NK-92 (cell line): ENCODE results near the gene DCLRE1B.

Experiments used
- DNase-seq: peaks from one replicate; lab custom pipeline; 2025; ENCODE audit not compliant: unreplicated experiment; lab: John Stamatoyannopoulos, UW

DCLRE1B gene

DNA sequence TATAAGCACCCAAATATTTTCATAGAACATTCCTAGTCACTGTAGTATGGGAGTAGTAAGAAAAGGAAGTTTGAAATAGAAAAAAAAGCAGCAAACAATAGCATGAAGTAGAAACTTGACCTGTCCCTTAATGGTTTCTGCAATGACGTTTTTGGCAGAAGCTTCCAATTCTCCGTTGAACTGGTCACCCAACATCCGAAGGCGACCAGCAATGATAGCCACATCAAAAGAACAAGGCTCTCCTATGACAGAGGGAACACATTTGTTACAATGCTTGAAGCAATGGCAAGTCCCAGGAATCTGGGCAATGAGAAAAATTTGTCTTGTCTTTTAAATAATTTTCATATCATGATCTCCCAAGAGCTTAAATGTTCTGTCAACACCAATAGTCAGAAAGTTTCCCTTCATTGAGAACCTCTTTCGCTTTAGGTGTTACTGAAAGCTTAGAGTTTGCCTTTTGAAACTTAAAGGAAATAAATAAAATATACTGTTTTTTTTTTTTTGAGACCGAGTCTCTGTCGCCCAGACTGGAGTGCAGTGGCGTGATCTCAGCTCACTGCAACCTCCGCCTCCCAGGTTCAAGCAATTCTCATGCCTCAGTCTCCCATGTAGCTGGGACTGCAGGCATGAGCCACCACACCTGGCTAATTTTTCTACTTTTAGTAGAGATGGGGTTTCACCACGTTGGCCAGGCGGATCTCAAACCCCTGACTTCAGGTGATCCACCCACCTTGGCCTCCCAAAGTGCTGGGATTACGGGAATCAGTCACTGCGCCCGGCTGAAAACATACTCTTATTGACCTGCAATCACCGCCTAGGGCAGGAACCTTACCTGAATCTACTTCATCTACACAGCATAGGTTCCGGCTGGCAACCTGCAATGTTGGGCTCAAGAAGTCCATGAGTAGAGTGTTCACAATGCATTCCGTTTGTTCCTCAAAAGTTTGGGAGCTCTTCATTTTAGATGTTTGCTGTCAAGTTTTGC, 18.4 kb upstream of the DCLRE1B start:
- DNase-seq = no peak

DNA sequence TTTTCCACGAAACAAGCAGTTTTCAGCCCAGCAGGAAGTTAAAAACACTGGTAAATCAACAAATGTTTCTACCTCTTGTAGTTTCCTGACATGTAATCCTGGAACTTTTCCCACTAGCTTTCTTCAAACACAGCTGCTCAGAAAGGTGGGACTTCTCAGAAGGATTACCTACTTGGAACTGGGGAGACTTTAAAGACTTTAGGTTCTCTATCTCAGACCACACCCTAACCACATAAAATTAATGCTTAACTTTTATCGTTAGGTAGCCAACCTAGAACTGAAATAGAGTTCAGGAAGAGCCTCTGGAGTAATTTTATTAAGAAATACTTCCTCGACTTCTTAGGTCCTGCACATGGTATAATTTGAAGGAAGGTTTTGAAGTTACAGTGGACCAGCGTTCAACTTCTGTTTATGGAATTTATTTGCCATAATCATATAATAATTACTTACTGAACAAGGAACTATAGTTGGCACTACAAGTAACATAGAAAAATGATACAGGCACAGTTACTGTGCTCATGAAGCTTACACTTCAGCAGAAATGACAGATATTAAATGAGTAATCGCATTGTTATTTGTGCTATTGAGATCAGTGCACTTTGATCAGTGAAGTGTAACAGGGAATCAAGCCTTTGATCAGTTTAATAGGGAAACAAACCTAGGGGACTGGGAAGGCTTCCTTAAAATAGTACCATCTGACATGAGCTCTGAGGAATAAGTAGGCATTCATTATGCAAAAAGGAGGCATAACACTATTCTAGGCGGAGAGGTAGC, 17.5 kb upstream of the DCLRE1B start, which contains the start of gene BCL2L15:
TSS of gene BCL2L15 (minus strand) at position 180 of the 774 bp plus-strand sequence. CDS start 206 bp downstream, outside the sequence.
- no peak for DNase-seq

DNA sequence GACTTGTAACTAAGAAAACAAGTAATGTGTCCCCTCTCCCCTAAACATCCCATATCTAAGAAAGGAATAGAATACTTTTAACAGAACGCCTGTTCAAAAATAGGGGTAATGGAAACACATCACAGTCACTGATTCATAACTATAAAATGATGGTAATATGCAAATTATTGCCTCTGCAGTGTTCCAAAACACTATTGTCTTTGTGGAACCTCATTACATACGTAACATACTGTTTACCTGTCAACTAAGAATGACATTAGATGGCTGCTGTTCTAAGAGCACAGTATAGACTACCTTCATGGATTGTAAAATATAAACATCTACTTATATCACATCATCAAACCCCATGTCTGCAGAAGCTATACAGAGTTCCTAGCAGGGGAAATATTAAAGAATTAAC, 14.3 kb upstream of the DCLRE1B start:
- no peak for DNase-seq

DNA sequence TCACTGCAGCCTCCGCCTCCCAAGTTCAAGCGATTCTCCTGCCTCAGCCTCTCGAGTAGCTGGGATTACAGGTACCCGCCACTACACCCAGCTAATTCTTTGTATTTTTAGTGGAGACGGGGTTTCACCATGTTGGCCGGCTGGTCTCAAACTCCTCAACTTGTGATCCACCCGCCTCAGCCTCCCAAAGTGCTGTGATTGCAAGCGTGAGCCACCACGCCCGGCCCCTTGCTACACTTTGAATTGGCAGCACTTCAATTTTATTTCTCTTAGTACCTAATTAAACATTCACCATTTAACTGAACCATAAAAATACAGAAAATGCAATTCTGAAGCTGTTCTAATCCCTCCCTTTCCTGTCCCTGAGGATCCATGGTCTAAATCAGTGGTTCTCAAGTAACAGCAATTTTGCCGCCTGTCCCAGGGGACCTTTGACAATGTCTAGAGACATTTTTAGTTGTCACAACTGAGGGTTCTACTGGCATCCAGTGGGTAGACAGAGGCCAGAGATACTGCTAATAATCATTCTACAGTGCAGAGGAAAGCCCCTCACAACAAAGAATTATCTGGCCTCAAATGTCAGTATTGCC, 13.4 kb upstream of the DCLRE1B start:
- no peak for DNase-seq

DNA sequence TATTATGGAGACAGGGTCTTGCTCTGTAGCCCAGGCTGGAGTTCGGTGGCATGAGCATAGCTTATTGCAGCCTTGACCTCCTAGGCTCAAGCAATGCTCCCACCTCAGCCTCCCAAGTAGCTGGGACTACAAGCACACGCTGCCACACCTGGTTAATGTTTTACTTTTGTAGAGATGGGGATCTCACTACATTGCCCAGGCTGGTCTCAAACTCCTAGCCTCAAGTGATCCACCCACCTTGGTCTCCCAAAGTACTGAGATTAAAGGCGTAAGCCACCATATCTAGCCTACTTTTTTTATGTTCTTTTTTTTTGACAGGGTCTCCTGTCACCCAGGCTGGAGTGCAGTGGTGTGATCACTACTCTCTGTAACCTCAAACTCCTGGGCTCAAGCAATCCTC, 11.9 kb upstream of the DCLRE1B start:
- no peak for DNase-seq

DNA sequence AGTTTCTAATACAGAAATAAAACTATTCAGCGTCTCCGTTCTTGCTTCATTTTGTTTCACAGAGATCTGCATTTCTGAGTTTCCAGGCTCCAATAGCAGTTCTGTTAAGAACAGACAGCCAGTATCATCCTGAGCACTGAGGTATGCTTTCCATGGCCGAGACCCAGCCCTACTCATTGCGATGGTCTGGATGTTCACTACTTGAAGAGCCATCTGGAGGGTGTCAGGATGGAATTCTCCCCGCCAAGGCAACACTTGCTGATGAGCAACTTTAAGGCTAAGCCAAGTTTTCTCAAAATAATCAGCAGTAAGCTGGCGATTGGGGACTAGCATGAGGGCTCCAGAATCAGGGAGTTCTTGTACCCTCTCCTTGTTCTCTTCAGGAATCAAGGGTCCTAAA, 10.0 kb upstream of the DCLRE1B start:
- no peak for DNase-seq

DNA sequence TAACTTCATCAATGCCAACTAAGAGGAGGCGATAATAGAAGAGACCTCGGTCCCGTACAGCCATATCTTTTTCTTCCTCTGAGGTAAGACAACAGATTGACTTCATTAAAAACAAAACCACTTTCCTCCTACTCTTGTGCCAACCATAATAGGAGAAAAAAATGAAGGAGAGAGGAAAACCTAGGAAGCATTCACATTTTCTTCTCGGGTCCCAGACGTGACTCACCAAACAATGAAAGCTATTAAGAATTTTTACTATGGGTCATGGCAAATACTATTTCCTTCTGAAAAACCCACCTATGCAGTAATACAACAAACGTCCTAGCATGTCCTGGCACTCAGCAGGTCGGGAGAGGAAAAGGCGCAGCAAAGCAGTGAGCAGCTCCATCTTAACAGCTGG, 9.2 kb upstream of the DCLRE1B start:
- no peak for DNase-seq

DNA sequence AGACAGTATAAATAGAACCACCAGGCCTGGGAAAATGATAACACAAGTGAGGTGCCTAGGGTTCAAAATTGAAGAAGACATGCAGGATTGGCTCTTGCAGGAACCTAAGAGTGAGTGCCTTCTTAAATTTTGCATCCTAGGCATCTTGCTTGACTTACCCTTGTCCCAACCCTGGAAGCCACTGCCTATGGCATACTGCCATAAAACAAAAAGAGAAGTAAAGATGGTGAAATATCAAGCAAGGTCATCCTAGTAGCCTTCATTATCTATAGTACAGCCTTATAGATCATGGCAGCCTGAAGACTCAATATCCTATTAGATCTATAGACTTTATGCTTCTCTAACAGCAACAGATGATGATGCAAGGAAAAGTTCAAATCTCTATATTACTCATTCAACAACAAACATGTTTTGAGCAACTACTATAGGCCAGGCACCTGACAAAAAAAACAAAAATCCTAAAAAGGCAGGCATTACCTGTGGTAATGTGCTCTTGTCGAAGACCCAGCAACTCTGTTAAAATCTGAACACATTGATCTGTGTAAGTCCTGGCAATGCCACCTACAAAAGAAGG, 6.8 kb upstream of the DCLRE1B start:
- DNase-seq = no peak

DNA sequence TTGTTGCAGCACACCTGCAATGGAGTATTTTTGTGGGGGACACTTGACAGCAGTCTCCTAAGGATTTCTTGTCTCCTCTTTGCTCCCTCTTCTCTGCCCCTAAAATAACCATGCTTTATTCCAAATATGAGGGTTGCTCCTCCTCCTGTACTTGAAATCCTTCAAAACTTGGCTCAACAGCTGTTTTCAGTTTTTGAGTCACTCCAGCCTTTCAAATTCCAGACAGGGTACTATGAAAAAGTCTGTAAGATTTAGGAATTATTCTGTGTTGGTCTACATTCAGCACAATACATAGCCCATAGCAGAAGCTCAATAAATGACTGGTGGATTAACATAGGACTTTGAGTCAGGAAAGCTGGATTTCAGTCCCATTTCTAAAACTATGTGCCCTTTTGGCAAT, 6.0 kb upstream of the DCLRE1B start:
- no peak for DNase-seq

DNA sequence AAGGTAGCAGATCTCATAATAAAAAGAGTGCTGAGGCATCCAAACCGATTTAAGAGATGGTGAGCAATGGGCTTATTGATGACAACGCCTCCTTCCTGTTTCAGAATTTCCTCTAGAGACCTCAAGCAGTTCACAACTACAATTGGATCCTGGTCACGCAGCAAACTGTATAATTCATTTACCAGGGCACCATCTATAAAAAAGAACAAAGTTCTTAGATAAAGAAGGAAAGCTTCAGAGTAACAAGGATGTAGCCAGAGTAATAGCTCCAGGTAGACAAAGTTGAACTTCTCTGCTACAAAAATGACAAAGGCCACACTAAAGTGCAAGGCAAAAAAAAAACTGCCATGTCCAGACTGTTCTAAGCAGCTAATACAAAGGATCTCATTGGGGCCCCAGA, 3.9 kb upstream of the DCLRE1B start:
- DNase-seq = no peak

DNA sequence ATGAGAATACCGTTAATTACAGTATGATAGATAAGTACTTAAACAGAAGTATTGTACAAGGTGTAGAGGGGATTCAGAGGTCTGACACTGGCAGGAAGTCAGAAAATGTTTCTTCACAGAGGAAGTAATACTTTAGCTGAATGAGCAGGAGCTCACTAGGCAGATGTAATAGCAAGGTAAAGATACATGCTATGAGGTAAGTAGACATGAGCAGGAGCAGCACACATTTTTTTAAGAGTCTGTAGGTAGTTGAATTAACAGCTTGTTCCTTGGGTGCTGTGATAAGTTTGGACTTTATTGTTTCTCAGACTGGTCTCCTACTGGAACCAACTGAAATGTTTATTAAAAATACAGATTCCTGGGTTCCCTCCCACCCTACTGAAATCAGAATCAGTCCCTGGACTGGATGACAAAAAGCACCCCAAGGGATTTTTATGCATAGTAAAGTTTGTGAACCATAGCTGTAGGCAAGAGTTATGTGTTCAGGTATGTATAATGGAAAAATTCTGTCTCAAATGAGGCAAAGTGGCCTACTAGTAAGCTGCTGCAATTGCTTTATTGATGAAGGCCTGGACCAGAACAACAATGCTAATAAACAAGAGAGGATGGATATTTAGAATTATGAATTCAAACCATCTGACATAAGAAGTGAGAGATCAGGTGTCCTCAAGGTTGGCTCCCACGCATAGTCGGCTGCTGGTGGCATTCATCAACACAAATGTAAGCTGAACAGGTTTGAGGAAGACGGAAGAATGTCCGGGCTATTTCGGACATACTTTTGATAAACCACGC, 1.4 kb upstream of the DCLRE1B start:
- DNase-seq = no peak

DNA sequence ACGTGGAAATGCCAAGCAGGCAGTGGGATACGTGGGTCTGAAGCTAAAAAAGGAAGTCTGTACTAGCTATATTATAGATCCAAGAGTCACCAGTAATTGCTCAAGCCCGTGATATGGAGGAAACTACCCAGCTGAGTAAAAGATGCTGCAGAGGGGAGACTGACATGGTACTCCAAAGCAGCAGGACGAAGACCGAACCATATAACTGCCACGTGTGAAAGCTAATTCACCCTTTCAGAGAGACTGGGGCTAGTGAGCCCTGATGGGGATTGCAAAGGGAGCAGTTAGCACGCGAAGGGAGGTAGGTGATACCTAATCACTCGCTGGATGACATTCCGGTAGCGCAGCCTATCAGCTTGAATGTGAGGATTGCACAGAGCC, 843 bp upstream of the DCLRE1B start:
- DNase-seq = no peak

DNA sequence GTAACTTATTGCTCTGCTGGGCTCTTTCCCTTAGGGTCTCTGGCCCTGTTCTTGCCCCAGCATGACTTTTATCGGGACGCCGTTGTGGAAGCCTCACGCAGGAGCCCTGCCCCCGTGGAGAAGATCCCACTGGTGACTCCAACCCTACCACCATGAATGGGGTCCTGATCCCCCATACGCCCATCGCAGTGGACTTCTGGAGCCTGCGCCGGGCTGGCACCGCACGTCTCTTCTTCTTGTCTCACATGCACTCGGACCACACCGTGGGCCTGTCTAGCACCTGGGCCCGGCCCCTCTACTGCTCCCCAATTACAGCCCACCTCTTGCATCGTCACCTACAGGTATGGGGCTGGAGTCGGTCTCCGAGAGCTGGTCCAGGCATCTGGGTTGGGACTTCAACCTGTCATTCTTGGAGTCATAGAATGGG, 322 bp downstream of the DCLRE1B start:
- DNase-seq = no peak

DNA sequence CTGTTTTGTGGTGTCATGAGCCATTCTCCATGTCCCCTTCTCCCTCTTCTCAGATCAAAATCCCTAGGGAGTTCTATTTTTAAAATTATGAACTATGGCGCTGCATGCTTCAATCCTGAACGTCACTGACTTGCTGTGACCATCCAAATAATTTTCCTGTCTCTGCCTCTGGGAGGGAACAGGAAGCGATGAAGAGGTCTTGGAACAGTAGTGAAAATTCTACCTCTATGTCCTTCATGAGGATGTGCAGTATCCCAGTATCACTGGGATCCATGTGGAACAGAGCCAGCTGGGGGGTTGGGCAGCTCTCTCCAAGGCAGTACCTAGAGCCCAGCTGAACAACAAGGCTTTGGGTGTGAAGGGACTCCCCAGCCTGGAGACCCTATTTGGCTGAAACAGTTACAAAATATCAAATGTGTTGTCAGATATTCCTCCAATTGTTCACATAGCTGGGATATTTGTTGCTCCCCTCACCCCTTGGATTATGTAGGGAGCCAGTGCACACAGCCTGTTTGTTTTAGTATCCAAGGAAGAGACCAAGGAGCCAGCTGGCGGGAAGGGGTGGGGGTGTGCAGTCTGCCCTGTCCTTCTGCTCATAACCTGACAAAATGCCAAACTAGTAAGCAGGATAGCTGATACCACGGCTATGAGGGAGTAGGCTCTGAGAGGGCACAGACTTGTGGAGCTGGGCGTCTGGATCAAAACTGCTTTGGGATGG, 7.6 kb downstream of the DCLRE1B start:
- no peak for DNase-seq

DNA sequence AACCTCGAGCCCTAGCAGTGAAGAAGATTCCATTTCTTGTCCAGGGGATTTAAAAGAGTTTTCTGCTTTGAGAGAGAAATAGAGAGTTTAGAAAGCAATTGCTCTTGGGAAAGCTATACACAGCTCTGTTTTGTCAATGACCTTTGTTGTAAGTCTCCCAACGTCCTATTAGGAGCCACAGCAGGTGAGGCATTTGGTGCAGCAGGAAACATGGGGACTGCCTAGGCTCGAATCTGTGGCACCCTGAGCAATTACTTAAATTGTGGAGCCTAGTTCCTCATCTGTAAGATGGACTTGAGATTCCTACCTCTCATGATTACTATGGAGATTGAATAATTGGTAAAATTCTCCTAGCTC, 8.2 kb downstream of the DCLRE1B start:
- DNase-seq = no peak

DNA sequence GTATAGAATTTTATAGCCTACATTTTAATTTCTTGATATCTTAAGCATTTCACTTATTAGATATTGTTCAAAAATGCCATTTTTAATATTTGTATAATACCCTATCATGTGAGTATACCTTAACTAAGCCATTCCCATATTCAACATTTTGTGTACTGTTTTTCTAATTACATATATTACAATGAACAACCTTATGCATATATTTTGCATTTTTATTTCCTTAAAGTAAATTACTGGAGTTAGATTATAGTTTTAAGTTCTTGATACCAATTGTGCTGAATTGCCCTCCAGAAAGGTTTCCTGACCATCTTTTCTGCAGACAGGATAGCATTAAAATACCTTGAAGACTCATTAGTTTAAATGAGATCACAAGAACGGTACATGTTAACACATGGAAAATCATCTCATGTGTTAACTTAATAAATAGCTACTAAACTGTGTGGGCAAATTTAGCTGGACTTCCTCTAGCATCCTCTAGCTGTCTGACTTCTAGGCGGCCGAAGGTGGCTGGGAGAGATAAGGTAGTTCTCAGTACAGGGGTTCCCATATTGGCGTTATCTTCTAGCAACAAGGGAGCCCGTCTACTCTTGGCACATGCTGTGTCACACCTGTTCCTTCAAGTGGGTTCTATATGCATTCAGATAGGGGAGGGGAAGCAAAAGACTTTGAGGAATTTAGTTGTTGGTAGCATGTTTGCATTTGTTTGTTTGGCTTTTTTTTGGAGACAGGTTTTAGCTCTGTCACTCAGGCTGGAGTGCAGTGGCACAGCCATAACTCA, 8.9 kb downstream of the DCLRE1B start:
- no peak for DNase-seq

DNA sequence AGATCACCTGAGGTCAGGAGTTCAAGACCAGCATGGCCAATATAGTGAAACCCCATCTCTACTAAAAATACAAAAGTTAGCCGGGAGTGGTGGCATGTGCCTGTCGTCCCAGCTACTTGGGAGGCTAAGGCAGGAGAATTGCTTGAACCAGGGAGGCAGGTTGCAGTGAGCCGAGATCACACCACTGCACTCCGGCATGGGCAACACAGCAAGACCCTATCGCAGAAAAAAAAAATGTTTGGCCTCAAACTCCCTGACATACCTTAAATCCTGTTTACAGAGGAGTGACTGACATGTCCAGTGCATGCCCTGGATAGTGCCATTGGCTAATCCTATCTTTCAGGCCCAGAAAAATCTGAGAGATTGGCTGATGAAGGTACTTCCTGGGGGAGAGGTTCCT, 11.8 kb downstream of the DCLRE1B start:
- DNase-seq = no peak

DNA sequence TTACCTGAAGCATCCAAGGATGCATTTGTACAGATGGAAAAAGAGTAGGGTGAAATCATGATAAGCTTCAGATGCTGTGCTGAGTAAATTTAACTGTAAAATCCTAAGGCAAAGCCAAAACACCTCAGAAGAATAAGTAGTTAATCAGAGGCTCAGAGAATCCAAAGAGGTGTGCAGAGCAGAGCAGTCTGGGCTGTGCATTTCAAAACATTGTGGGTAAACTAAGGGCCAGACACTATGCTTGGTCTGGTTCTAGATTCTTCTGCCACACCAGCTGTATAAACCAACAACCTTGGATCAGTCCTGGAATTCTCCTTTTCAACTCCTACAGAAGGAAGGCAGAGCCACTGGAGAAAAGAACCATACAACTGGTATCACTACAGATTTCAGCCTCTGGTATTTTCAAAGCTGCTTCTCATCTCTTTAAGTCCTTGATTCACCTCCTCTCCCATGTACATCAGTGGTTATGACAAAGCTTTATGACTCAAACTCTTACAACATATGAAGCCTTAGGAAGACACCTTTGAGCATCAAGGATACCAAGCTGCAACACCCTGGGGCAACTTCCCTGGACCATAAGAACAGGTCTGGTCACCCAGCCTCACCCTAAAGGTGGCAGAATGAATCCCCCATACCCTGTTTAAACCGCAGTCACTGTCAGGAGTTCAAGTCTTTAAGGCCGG, 12.4 kb downstream of the DCLRE1B start:
- no peak for DNase-seq

DNA sequence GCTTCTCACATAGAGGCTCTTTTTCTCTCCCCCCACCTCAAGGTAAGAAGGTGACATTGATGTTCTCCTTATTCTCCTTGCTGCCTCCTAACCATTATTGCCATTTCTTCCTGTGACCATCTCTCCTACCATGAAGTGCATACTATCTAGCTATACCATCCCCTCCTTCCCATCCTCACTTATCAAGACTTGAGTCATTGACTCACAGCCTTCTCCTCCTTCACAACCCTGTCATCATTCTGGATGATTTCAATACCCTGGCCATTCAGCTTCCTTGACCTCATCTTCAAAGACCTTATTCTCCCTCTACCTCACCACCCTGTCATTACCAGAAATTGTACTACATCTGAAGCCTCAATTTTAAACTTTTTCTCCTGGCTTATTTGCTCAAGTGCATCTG, 13.1 kb downstream of the DCLRE1B start:
- DNase-seq = no peak
